Activated CD4-positive, alpha-beta memory T cell treated with anti-CD3 and anti-CD28 coated beads, Interleukin-2, amount 10 ng/mL, durations not matched to agents 7 days and 5 days (primary cell): ENCODE data around the gene CMSS1. TPM values are rescaled to one million over a fixed set of nuclear protein-coding genes. Genes with fewer than 3 reads are reported as not detected.
A peak's percentile ranks its signal among the peaks of the same experiment; 100 is the strongest.

Source experiments
- CTCF ChIA-PET: fragments of 350-600 bp; sonication (Branson Sonifier 250); formaldehyde crosslinking; loops from one replicate; lab custom pipeline; 2021; ENCODE audit warnings: antibody characterized with exemption, inconsistent platforms; lab: Charles Lee
- POLR2A ChIA-PET: fragments of 350-600 bp; sonication (Branson Sonifier 250); formaldehyde crosslinking; loops from one replicate; lab custom pipeline; 2021; ENCODE audit warnings: antibody characterized with exemption; lab: Charles Lee
- DNase-seq: peaks from one replicate; pipeline ENCODE4 v3.0.0-alpha.2; 2020
- H3K27ac Mint-ChIP-seq: one replicate; pipeline ENCODE4 v1.8.0; 2021; ENCODE audit warnings: mild to moderate bottlenecking, mixed read lengths
- H3K27me3 Mint-ChIP-seq: one replicate; pipeline ENCODE4 v1.8.0; 2021; ENCODE audit warnings: mixed read lengths
- H3K36me3 Mint-ChIP-seq: one replicate; pipeline ENCODE4 v1.8.0; 2021; ENCODE audit warnings: low read depth, mixed read lengths
- H3K4me1 Mint-ChIP-seq: one replicate; pipeline ENCODE4 v1.8.0; 2021; ENCODE audit warnings: mixed read lengths
- H3K4me3 Mint-ChIP-seq: one replicate; pipeline ENCODE4 v1.8.0; 2021; ENCODE audit warnings: mild to moderate bottlenecking, mixed read lengths
- H3K9me3 Mint-ChIP-seq: one replicate; pipeline ENCODE4 v1.8.0; 2021; ENCODE audit warnings: mixed read lengths
- total RNA-seq, 2 experiments: library from RNA; stranded (reverse); gene quantifications; one replicate each; pipeline ENCODE4 v1.2.3, GENCODE V29; 2021

Gene CMSS1
- 10 to 100 TPM; 28.0 to 31.0 TPM for total RNA-seq

- peak; percentile 94 for DNase-seq
- CTCF ChIA-PET, result interaction anchor here (0.8 to 2.6 kb wide), 5 partner anchors 8 to 443 kb away, joined by 3 to 15 read pairs (median 6); partner anchors contain the start of gene TBC1D23
- Mint-ChIP-seq H3K27me3 (no peaks in the 10 kb centered on the region), H3K27ac (peak within 1 kb of the TSS; percentile 76), H3K36me3 (peaks cover 9% of the 10 kb centered on the region), H3K4me3 (peak within 1 kb of the TSS; percentile 84), H3K9me3 (no peaks in the 10 kb centered on the region), H3K4me1 (peaks cover 38% of the 10 kb centered on the region)
- POLR2A ChIA-PET, result interaction anchor here (0.7 to 1.8 kb wide), 6 partner anchors 9 to 583 kb away, joined by 3 to 8 read pairs (median 5); partner anchors contain the start of genes LNP1, TBC1D23 and TOMM70
These were observed at the start of gene CMSS1 for GRCh38 chr3:99817437-99818240. Gene CMSS1, plus strand, starts transcription at chr3:99817862.

- Mint-ChIP-seq H3K9me3 (no peaks in the 10 kb centered on the region), H3K27me3 (peaks cover 2% of the 10 kb centered on the region), H3K36me3 (no peaks in the 10 kb centered on the region), H3K4me1 (no peaks in the 10 kb centered on the region), H3K27ac (no peak overlapping the region), H3K4me3 (no peak overlapping the region)
- no peak for DNase-seq
- ChIA-PET POLR2A (no interaction called here), CTCF (no interaction called here)
These were observed 49.5 kb upstream of the CMSS1 start for GRCh38 chr3:99768126-99768525.

DNA sequence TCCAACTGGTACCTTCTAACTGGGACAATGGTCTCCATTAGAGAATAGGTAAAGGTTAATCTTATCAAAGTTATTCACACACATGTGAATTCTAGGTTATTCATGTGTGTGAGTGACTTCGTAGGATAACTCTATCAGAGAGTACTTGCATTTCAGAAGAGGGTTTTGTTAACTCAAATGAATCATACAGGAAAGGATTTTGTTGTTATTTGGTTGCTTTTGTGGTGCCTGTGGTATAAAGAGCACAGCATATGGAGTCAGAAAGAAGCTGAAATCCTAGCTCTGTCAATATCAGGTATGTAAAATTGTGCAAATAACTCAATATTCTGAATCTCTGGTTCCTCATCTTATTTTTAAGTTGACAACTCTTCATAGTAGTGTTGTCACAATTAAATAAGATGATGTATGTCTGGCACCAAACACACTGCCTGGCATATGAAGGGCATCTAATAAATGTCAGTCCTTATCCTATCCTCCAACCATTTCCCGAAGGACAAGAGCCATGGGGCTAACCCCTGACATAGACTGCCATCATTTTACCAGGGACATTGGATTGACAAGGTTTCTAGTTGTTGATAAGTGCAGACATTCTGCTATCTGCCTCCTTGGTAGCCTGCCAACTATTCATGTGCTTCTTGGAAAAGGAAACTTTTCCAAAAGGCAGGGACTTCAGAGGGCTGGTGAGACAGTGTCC is 48.7 kb upstream of the CMSS1 start:
- Mint-ChIP-seq H3K9me3 (no peaks in the 10 kb centered on the region), H3K27me3 (peaks cover 2% of the 10 kb centered on the region), H3K27ac (no peak overlapping the region), H3K36me3 (no peaks in the 10 kb centered on the region), H3K4me1 (no peaks in the 10 kb centered on the region), H3K4me3 (no peak overlapping the region)
- ChIA-PET POLR2A (no interaction called here), CTCF (no interaction called here)
- DNase-seq, result no peak

DNA sequence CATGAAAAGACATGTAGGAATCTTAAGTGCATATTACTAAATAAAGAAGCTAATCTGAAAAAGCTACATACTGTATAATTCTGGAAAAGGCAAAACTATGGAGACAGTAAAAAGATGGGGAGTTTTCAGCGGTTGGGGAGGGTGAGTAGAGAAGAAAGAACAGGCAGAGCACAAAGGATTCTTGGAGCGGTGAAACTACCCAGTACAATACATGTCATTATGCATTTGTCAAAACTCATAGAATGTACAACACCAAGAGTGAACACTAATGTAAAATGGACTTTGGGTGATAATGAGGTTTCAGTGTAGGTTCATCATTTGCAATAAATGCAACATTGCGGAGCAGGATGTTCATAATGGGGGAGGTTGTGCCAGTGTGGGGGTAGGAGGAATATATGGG is 45.5 kb upstream of the CMSS1 start:
- Mint-ChIP-seq H3K4me3 (no peak overlapping the region), H3K27me3 (peaks cover 2% of the 10 kb centered on the region), H3K4me1 (no peaks in the 10 kb centered on the region), H3K9me3 (no peaks in the 10 kb centered on the region), H3K27ac (no peak overlapping the region), H3K36me3 (no peaks in the 10 kb centered on the region)
- ChIA-PET CTCF (no interaction called here), POLR2A (no interaction called here)
- no peak for DNase-seq

GRCh38 chr3:99772671-99773070 is 45.0 kb upstream of the CMSS1 start:
- H3K4me3 Mint-ChIP-seq, result no peak overlapping the region
- POLR2A ChIA-PET, result no interaction called here
- peaks cover 4% of the 10 kb centered on the region for H3K27me3 Mint-ChIP-seq
- no peak for DNase-seq
- H3K4me1 Mint-ChIP-seq, result no peaks in the 10 kb centered on the region
- CTCF ChIA-PET, result no interaction called here
- no peaks in the 10 kb centered on the region for H3K9me3 Mint-ChIP-seq
- H3K36me3 Mint-ChIP-seq, result no peaks in the 10 kb centered on the region
- H3K27ac Mint-ChIP-seq, result no peak overlapping the region

DNA sequence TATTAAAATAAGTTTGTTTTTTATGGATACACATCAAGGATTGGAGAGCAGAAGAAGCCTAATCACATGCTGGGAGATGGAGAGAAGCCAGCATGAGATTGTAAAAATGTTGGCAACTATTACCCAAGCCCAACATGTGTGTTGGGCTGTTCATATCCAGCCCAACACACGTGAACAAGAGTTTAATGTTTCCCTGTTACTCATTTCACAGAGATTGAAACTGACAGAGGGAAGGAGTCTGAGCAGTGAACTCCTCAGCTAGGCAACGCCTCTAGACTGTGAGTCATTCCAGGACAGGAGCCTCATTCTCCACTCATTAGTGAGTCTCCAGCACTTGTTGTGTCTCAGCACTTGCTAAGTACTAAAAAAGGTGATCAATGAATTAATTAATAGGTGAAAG is 43.2 kb upstream of the CMSS1 start:
- H3K4me3 Mint-ChIP-seq, result no peak overlapping the region
- POLR2A ChIA-PET, result no interaction called here

DNA sequence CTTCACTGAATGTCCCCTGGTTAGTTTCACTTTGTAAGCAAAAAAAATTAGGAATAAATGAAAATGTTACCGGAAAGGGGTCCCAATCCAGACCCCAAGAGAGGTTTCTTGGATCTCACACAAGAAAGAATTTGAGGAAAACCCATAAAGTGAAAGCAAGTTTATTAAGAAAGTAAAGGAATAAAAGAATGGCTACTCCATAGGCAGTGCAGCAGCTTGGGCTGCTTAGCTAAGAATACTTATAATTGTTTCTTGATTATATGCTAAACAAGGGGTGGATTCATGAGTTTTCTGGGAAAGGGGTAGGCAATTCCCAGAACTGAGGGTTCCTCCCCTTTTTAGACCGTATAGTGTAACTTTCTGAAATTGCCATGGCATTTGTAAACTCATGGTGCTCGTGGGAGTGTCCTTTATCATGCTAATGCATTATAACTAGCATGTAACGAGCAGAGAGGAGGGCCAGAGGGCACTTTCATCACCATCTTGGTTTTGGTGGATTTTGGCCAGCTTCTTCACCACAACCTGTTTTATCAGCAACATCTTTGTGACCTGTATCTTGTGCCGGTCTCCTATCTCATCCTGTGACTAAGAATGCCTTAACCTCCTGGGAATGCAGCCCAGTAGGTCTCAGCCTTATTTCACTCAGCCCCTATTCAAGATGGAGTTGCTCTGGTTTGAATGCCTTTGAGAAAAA is 41.0 kb upstream of the CMSS1 start:
- Mint-ChIP-seq H3K27ac (no peak overlapping the region), H3K4me3 (no peak overlapping the region), H3K27me3 (peaks cover 25% of the 10 kb centered on the region), H3K4me1 (no peaks in the 10 kb centered on the region), H3K36me3 (no peaks in the 10 kb centered on the region), H3K9me3 (no peaks in the 10 kb centered on the region)
- no peak for DNase-seq
- ChIA-PET CTCF (no interaction called here), POLR2A (no interaction called here)

More for the DNA sequence above, 43.2 kb upstream of the CMSS1 start:
- Mint-ChIP-seq H3K27me3 (peaks cover 12% of the 10 kb centered on the region), H3K27ac (no peak overlapping the region), H3K9me3 (no peaks in the 10 kb centered on the region), H3K4me1 (no peaks in the 10 kb centered on the region), H3K36me3 (no peaks in the 10 kb centered on the region)
- CTCF ChIA-PET, result no interaction called here
- DNase-seq, result no peak

- peaks cover 27% of the 10 kb centered on the region for H3K27me3 Mint-ChIP-seq
- DNase-seq, result no peak
- POLR2A ChIA-PET, result no interaction called here
These were observed 40.5 kb upstream of the CMSS1 start for GRCh38 chr3:99777210-99777549.

GRCh38 chr3:99777708-99778107 is 40.0 kb upstream of the CMSS1 start:
- DNase-seq, result no peak
- Mint-ChIP-seq H3K4me3 (no peak overlapping the region), H3K36me3 (no peaks in the 10 kb centered on the region), H3K27ac (no peak overlapping the region), H3K9me3 (no peaks in the 10 kb centered on the region), H3K4me1 (no peaks in the 10 kb centered on the region), H3K27me3 (peaks cover 27% of the 10 kb centered on the region)
- ChIA-PET CTCF (no interaction called here), POLR2A (no interaction called here)

More at GRCh38 chr3:99777210-99777549, 40.5 kb upstream of the CMSS1 start:
- no peaks in the 10 kb centered on the region for H3K4me1 Mint-ChIP-seq
- H3K27ac Mint-ChIP-seq, result no peak overlapping the region
- no peak overlapping the region for H3K4me3 Mint-ChIP-seq
- CTCF ChIA-PET, result no interaction called here
- H3K9me3 Mint-ChIP-seq, result no peaks in the 10 kb centered on the region
- H3K36me3 Mint-ChIP-seq, result no peaks in the 10 kb centered on the region

DNA sequence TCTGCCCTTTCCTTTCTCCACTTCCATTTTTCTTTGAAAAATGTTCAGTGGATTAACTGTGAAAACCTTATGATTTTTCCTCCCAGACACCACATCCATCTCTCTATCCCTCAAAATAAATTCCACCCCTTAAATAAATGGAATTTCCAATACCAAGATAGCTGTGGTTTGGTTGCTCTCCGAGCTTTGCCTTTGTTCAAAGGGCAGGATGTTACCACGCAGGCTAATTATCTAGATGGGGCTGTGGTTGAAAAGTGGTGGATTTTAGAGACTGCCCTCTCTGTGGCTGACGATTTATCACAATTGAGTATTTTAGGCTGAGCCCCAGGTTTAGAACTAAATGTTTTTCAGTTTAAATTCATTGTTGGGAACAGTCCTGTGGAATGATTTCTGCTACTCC is 36.9 kb upstream of the CMSS1 start:
- ChIA-PET POLR2A (no interaction called here), CTCF (no interaction called here)
- H3K27ac Mint-ChIP-seq, result no peak overlapping the region
- no peak for DNase-seq
- no peak overlapping the region for H3K4me3 Mint-ChIP-seq
- no peaks in the 10 kb centered on the region for H3K36me3 Mint-ChIP-seq
- peaks cover 33% of the 10 kb centered on the region for H3K27me3 Mint-ChIP-seq
- H3K9me3 Mint-ChIP-seq, result no peaks in the 10 kb centered on the region
- H3K4me1 Mint-ChIP-seq, result no peaks in the 10 kb centered on the region

DNA sequence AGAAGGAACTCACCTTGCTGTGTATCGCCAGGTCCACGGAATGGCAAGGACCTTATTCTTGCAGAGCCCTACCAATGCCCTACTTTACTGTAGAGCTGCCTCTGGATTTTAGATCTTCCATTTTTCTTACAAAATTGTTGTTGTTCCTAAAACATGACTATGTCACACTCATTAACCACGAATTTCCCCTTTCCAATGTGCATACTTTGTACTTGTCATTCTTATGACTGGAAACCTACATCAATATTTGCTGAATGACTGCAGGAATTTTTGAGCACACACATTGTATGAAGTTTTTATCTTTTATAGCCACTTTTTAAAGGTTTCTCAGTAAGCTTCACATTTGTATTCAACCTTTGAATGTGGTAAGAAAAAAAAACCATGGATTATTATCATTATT is 35.9 kb upstream of the CMSS1 start:
- DNase-seq, result no peak
- Mint-ChIP-seq H3K27me3 (peaks cover 33% of the 10 kb centered on the region), H3K27ac (no peak overlapping the region), H3K9me3 (no peaks in the 10 kb centered on the region), H3K36me3 (no peaks in the 10 kb centered on the region), H3K4me1 (no peaks in the 10 kb centered on the region), H3K4me3 (no peak overlapping the region)
- POLR2A ChIA-PET, result no interaction called here
- CTCF ChIA-PET, result no interaction called here

DNA sequence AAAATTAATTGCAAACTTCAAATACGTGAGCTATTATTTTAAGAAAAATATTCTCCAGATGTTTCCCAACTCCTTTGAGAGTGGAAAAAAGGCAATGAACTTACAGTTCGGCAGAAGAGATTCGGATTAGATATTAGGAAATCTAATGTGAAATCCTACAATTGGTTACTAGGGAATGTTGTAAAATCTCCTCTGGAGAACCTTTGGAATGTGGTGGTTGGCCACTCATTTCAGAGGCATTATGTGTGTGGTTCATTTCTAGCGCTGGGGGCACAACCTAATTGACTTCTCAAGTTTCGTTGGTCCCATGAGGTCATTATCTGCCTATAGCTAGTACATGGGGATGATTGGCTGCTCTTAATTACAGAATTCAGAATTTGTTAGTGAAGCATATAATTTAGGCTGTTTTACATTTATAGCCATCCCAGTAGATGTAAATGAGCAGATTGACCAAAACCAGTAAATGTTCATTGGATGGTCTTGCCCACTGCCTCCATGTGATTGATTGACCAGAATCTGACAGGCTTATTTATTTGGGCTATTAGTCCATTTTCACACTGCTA is 34.6 kb upstream of the CMSS1 start:
- ChIA-PET CTCF (no interaction called here), POLR2A (no interaction called here)
- no peak for DNase-seq
- H3K27ac Mint-ChIP-seq, result no peak overlapping the region
- no peak overlapping the region for H3K4me3 Mint-ChIP-seq
- no peaks in the 10 kb centered on the region for H3K4me1 Mint-ChIP-seq
- no peaks in the 10 kb centered on the region for H3K36me3 Mint-ChIP-seq
- no peaks in the 10 kb centered on the region for H3K9me3 Mint-ChIP-seq
- peaks cover 26% of the 10 kb centered on the region for H3K27me3 Mint-ChIP-seq
